HG03469 (cell line): ENCODE results near the gene PMF1.

Experiments used
- ATAC-seq: cut with Tn5 transposase; IDR thresholded peaks from one replicate; pipeline ENCODE4 v1.9.1; 2021; ENCODE audit warnings: mild to moderate bottlenecking, moderate library complexity, moderate number of reproducible peaks; ENCODE audit not compliant: unreplicated experiment

Gene PMF1

DNA sequence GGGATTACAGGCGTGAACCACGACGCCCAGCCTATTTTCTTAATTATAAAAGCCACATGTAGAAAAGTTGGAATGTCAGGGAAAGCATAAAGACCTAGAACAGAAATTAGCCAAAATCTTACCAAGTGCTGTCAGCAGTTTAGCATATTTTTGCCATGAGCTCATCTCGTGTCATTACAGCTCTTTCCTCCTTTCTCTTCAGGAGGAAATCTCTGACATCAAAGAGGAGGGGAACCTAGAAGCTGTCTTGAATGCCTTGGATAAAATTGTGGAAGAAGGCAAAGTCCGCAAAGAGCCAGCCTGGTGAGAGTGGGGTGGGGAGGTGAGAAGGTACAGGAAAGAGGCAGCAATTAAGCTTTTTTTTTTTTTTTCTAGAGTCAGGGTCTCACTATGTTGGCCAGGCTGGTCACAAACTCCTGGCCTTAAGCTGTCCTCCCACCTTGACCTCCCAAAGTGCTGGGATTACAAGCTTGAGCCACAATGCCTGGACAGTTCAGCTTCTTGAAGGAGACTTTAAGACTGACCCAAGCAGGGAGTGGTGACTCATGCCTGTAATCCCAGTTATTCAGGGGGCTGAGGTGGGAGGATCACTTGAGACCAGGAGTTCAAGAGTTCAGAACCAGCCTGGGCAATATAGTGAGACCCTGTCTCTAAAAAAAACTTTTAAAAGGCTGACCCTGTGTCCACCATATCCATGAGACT is 20.8 kb downstream of the PMF1 start:
- ATAC-seq: no peak

DNA sequence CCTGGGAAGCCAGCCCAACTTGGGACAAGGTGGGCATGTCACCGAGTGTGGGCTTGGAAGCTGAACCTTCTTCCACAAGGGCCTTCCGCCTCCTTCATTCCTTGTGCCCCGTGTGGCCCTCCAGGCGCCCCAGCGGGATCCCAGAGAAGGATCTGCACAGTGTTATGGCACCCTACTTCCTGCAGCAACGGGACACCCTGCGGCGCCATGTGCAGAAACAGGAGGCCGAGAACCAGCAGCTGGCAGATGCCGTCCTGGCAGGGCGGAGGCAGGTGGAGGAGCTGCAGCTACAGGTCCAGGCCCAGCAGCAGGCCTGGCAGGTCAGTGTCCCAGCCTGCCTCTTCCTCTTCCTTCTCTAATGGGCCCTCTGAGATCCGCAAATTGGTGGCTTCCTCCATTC is 23.4 kb downstream of the PMF1 start:
- ATAC-seq: no peak

DNA sequence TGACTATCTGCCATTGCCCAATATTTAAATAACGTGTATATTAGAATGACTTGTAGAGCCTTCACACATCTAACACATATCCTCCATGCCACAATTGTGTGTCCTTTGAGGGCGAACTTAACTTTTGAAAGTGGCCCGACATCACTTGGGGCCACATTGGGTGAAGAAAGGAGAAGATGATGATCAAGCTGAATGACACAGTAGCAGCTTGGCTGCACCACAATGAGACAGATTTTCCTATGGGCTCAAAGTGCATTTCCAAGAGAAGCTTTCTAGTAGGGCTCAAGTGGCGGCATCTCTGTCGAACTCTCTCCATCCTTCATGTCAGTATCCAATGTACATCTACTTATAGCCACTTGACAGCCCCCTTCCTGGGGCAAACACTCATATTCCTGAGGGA is 25.4 kb downstream of the PMF1 start:
- no peak for ATAC-seq

GRCh38 chr1:156241311-156241811 is 28.6 kb downstream of the PMF1 start:
- no peak for ATAC-seq

GRCh38 chr1:156241926-156242325 is 29.1 kb downstream of the PMF1 start, which contains the start of gene BGLAP:
BGLAP (plus strand) TSS chr1:156242184; CDS start chr1:156242232, 48 bp downstream.
- no peak for ATAC-seq

GRCh38 chr1:156242738-156243137 is 29.9 kb downstream of the PMF1 start:
- ATAC-seq: no peak

DNA sequence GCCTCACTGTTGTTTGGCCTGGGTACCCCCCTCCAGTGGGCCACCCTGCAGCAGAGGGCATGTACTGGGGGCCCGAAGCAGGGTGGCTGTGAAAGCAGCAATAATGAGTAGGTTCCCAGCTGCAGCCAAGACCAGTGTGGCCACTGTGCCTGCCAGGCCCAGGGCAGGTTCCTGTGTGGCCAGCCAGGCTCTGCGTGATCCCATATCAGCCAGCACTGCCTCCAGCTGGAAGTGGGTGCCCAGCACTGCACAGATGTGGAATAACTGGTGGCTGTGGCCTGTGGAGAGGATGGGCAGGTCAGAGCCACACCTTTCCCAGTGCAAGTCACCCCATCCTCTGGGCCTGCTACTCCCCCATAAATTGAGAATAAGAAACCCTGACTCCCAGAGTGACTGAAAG is 31.3 kb downstream of the PMF1 start:
- ATAC-seq: no peak

DNA sequence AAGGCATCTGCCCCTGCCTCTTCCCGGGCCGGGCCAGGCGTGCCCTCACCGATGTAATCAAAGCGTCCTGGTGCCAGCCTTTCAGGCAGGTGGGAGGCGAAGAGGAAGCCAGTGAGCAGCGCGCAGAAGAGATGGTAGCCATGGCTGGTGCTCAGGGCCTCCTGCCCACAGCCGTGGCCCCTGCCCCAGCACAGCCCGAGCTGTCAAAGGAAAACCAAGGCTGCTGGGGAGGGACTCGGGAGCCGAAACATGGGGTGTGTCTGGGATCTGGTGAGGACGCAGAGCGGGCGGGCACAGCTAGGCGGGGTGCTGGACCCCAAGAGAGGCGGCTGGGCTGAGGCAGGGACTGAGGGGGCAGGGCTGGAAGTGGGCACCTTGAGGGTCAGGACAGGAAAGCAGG is 31.9 kb downstream of the PMF1 start:
- ATAC-seq: no peak

DNA sequence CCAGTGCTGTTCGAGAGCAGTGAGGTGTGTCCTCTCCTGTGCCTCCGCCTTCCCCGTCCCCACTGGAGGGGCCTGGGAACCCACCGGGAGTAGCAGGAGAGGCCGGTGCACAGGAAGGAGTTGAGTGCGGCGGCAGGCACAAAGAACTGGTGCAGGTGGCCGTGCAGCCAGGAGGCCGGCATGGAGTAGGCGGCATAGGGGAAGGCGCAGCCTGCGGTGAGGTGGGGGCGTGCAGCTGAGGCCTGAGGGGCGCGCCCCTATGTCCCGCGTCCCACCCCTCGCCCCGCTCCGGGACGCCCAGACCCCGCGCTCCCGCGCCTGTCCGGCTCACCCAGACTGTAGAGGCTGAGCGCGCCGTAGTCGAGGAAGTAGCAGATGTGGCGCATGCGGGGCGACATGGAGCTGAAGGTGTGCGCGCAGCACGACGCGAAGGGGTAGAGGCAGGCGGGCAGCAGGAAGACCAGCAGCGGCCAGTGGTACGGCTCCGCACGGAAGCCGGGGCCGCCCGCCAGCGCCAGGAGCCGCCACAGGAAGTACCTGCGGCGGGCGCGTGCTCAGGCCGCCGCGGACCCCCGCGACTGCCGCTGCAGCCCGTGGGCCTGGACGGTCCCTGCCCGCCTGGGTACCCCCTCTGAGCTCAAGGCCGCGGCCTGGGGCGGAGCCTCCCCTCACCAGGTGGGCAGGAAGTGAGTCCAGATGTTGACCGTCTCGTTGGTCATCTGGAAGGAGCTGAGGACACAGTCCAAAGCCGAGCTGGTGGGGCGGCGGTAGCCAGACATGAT is 32.8 kb downstream of the PMF1 start:
- ATAC-seq: no peak

DNA sequence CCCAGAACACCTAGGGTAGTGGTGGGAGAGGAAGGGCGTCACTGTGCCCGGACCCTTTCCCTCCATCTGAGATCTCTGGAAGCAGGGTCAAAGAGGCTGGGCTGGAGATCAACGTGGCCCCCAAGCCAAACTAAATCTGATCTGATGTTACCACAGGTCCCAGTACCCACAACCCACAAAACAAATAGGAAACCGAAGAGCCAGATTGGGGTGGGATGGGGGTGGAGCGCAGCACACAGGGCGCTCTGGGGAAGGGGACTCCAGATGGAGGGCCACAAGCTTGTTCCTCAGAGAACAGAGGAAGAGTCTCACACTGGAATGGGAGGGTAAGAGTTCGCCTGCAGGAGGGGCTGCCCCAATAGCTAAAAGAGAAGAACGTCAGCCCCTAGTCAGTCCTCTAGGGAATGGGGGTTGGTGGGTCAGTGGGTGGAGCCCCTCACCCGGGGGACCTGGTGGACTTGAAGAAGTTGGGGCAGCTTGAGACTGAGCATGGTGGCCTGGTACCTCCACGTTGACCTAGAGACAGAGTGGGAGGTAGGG is 33.5 kb downstream of the PMF1 start:
- ATAC-seq: no peak

DNA sequence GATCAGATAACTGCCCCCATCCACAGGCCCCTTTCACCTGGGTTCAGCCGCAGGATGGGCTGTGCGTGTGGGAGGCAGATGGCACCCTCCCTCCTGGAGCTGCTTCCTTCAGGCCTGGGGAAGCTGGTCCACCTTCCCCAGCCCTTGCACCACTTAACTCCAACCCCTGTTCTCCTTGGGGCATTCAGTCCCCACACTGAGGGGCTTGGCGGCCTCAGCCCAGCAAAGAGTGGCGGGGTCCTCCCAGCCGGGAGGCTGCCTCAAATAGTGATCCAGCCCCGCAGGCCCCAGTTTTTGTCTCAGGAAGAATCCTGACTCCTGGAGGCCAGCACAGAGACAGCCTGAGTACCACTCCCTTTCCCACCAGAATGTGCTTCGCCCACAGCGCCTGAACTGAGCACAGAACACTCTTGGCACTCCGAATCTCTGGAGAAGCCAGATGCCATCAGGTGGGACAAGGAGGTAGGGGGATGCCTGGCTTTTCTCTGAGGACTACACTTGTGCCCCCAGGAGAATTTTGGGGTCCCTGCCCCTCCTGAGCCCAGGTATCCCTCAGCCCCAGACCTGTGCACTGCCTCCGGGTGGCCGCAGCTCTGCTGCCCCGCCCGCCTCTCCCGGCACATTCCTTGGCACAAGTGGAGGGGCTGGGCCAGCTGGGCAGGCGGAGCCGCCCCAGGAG is 34.1 kb downstream of the PMF1 start:
- no peak for ATAC-seq

DNA sequence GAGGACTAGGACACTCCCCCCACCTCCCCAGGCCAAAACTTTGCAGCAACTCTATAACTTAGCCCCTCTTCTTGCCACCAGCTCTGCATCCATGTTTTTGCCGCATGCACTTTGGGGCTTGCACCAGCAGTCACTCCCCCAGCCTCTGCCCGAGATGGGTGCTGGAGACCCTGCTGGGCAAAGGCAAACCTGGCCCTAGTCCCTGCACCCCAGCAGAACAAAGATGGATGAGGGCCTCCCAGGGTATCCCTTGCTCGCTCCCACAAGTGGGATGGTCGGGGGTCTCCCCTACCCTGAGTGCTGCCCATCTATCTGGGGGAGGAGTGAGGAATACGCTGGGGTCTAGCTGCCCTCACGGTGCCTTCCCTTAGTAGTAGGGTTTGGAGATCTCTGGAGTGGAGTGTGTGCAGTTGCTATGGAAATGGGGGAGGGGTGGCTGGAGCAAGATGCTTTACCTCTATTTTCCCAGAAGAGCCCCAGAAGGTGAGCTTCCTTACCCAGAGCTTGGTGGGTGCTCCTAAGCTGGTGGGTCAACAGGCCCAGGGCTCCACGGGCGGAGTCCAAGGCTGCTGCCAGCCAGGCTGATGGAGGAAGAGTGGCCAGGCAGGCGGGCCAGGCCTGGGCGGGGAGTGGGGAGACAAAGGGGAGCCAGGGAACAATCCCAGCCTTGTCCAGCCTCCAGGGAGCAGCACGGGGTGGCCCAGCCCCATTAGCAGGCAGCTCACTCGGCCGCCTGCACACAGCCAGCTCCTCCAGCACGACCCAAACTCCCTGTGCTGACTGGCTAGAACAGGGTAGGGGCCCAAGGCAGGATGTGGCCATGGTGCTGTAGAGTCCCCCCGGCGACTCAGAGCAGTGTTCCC is 34.9 kb downstream of the PMF1 start, which contains the start of gene PAQR6:
Gene PAQR6, minus strand, starts transcription at position 597 of the 863 bp plus-strand sequence. CDS start 1,325 bp downstream, outside the sequence.
- no peak for ATAC-seq

- no peak for ATAC-seq
Observed at GRCh38 chr1:156248323-156248683, 35.5 kb downstream of the PMF1 start.

- no peak for ATAC-seq
Observed at GRCh38 chr1:156249593-156249992, 36.8 kb downstream of the PMF1 start.

- no peak for ATAC-seq
Observed at GRCh38 chr1:156251527-156251926, 38.7 kb downstream of the PMF1 start.

GRCh38 chr1:156253634-156254033 is 40.8 kb downstream of the PMF1 start:
- ATAC-seq: no peak

DNA sequence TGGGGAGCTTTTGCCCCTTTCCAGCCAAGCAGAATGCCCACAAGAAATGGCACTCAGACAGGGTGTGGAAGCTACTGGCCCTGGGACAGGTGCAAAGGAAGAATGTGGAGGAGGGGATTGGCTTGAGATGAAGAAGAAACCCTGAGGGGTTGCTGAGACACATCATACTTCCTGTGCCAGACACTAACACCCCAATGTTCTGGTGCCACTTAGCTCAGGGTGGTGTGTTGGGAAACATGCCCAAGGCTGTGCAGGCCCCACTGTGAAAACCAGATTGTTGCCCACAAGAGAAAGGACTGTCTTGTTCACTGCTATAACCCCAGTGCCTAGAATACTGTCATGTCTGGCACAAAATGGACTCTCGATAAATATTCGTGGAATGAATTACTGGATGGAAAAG is 44.9 kb downstream of the PMF1 start:
- ATAC-seq: no peak

GRCh38 chr1:156258859-156259258 is 46.1 kb downstream of the PMF1 start:
- ATAC-seq: no peak

DNA sequence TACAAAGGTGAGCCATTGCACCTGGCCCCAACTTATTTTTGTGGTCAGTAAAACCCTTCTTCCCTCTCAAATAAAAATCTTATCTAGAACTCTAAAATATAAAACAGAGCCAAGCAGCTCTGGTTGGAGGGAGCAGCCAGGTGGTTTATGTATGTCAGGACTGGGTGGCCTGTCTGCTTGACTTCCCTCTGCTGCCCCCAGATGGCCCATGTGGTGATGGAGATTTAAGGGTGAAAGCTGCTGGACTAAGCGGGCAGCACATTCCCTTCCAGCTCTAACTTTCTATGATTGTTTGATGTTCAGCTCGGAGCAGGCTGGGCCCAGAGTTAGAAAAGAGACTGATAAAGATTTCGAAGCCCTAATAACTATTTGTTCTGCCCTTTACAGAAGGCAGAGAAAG is 47.0 kb downstream of the PMF1 start:
- no peak for ATAC-seq

DNA sequence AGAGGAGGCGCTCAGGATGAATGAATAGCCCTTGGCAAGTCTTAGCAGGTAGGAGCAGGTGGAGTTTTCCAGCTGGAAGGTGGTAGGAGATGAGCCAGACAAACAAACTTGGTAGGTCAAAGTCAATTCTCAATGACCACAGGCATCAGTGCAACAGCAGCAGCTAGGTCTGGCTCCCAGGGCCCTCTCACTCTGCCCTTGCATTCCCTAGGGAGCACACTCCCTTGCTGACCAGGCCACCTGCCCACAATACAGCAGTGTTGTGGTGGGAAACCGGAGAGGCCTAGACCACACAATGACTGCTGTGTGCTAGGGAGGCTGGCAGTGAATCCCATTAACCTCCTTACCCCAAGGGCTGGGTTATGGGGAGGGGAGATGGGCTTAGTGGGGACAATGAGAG is 48.1 kb downstream of the PMF1 start:
- no peak for ATAC-seq
